IMR-90 (cell line): Measurements from ENCODE around the gene ANKIB1. TPM values are rescaled to one million over a fixed set of nuclear protein-coding genes. Genes with fewer than 3 reads are reported as not detected.

Experiments
- ATAC-seq: fragments of 200-7000 bp; cut with Tn5 transposase; 2 replicates; pipeline ENCODE4 v1.9.1; 2020; ENCODE audit warnings: low read depth, mild to moderate bottlenecking, moderate library complexity
- BruUV-seq: library from RNA; stranded (reverse); fragments of 400-500 nt; replicated peaks from 2 replicates; lab custom pipeline; 2021; lab: Mats Ljungman, UMichigan
- CTCF ChIA-PET: fragments of 300-600 bp; formaldehyde crosslinking; extraction: SDS; loops from one replicate; lab custom pipeline; 2021; ENCODE audit warnings: antibody characterized with exemption; lab: Yijun Ruan, JAX
- POLR2A ChIA-PET: fragments of 300-600 bp; sonication (Branson Sonifier 250); formaldehyde crosslinking; loops from one replicate; lab custom pipeline; 2022; ENCODE audit warnings: antibody characterized with exemption; ENCODE audit not compliant: unreplicated experiment; lab: Charles Lee
- DNase-seq: peaks from one replicate; pipeline ENCODE4 v3.0.0; 2013
- H2AFZ ChIP-seq: replicated peaks from 2 replicates; pipeline ENCODE3; 2013; ENCODE audit warnings: low read length, mild to moderate bottlenecking; ENCODE audit not compliant: poor library complexity
- H2AK5ac ChIP-seq: 2 replicates; pipeline ENCODE4 v1.6.1; 2013; ENCODE audit warnings: low read depth, low read length, inconsistent platforms
- H2AK9ac ChIP-seq: replicated peaks from 2 replicates; pipeline ENCODE3; 2013; ENCODE audit warnings: mild to moderate bottlenecking, low read depth, low read length, moderate library complexity; ENCODE audit not compliant: poor library complexity
- H2BK120ac ChIP-seq: 2 replicates; pipeline ENCODE4 v1.6.1; 2013; ENCODE audit warnings: low read depth, low read length, inconsistent platforms
- H2BK15ac ChIP-seq: 3 replicates; pipeline ENCODE4 v1.6.1; 2013; ENCODE audit warnings: low read depth, low read length, inconsistent platforms
- H2BK20ac ChIP-seq: 2 replicates; pipeline ENCODE4 v1.6.1; 2013; ENCODE audit warnings: low read depth, mild to moderate bottlenecking, inconsistent platforms, low read length, moderate library complexity
- H2BK5ac ChIP-seq: 2 replicates; pipeline ENCODE4 v1.6.1; 2013; ENCODE audit warnings: mild to moderate bottlenecking, low read depth, low read length, inconsistent platforms; ENCODE audit not compliant: poor library complexity, severe bottlenecking
- H3K14ac ChIP-seq: replicated peaks from 2 replicates; pipeline ENCODE4 v1.6.1; 2013; ENCODE audit warnings: low read depth, low read length, inconsistent platforms
- H3K18ac ChIP-seq: 2 replicates; pipeline ENCODE4 v1.6.1; 2013; ENCODE audit warnings: low read depth, low read length, control low read depth
- H3K23ac ChIP-seq: 2 replicates; pipeline ENCODE4 v1.6.1; 2013; ENCODE audit warnings: low read depth, low read length, inconsistent platforms
- H3K27ac ChIP-seq: 2 replicates; pipeline ENCODE4 v1.5.1; 2013; ENCODE audit warnings: mild to moderate bottlenecking, control low read depth, low read length; ENCODE audit not compliant: insufficient read depth
- H3K27me3 ChIP-seq: 2 replicates; pipeline ENCODE4 v1.6.1; 2013; ENCODE audit warnings: low read length; ENCODE audit not compliant: control insufficient read depth, insufficient read depth
- H3K36me3 ChIP-seq: 2 replicates; pipeline ENCODE4 v1.6.1; 2013; ENCODE audit warnings: low read length, mixed read lengths; ENCODE audit not compliant: control insufficient read depth, insufficient read depth
- H3K4ac ChIP-seq: 2 replicates; pipeline ENCODE4 v1.6.1; 2013; ENCODE audit warnings: low read depth, low read length, inconsistent platforms
- H3K4me1 ChIP-seq: 2 replicates; pipeline ENCODE4 v1.6.1; 2013; ENCODE audit warnings: low read length, mixed read lengths; ENCODE audit not compliant: control insufficient read depth, insufficient read depth
- H3K4me2 ChIP-seq: 2 replicates; pipeline ENCODE4 v1.6.1; 2013; ENCODE audit warnings: low read depth, mild to moderate bottlenecking, control low read depth, low read length, moderate library complexity
- H3K4me3 ChIP-seq: 2 replicates; pipeline ENCODE4 v1.5.1; 2013; ENCODE audit warnings: low read depth, mild to moderate bottlenecking, control low read depth, low read length, moderate library complexity; ENCODE audit not compliant: insufficient read depth
- H3K56ac ChIP-seq: 2 replicates; pipeline ENCODE4 v1.6.1; 2013; ENCODE audit warnings: low read length, inconsistent platforms; ENCODE audit not compliant: insufficient read depth; ENCODE audit errors: extremely low read depth
- H3K79me1 ChIP-seq, 2 experiments: 2 replicates each; pipeline ENCODE4 v1.6.1; 2013; ENCODE audit warnings: low read length in 2 of 2, inconsistent platforms in 1 of 2, low read depth in 1 of 2
- H3K9ac ChIP-seq: 2 replicates; pipeline ENCODE4 v1.6.1; 2013; ENCODE audit warnings: low read depth, low read length, control low read depth
- H3K9me1 ChIP-seq: 2 replicates; pipeline ENCODE4 v1.6.1; 2013; ENCODE audit warnings: low read length, inconsistent platforms; ENCODE audit not compliant: insufficient read depth
- H3K9me3 ChIP-seq: 2 replicates; pipeline ENCODE4 v1.6.1; 2013; ENCODE audit warnings: low read length; ENCODE audit not compliant: control insufficient read depth, insufficient read depth
- H4K20me1 ChIP-seq: 2 replicates; pipeline ENCODE4 v1.6.1; 2013; ENCODE audit warnings: low read length, inconsistent platforms; ENCODE audit not compliant: insufficient read depth
- H4K5ac ChIP-seq: 2 replicates; pipeline ENCODE4 v1.6.1; 2013; ENCODE audit warnings: mild to moderate bottlenecking, low read depth, low read length, control low read depth
- H4K8ac ChIP-seq, 2 experiments: 2 replicates each; pipeline ENCODE4 v1.6.1; 2013; ENCODE audit warnings: low read depth in 2 of 2, low read length in 2 of 2, control low read depth in 1 of 2, inconsistent platforms in 1 of 2
- H4K91ac ChIP-seq: 2 replicates; pipeline ENCODE4 v1.6.1; 2013; ENCODE audit warnings: low read depth, low read length, inconsistent platforms; ENCODE audit not compliant: insufficient read depth
- BHLHE40 ChIP-seq: fragments of 150-350 bp; IDR thresholded peaks from 2 replicates; pipeline ENCODE4 v1.6.1; 2016; ENCODE audit warnings: mild to moderate bottlenecking, low read depth, low read length
- CEBPB ChIP-seq: IDR thresholded peaks from 2 replicates; pipeline ENCODE4 v1.6.1; 2012; ENCODE audit warnings: low read depth, low read length, improper control_type of control experiment
- CHD1 ChIP-seq: IDR thresholded peaks from 2 replicates; pipeline ENCODE4 v1.6.1; 2012; ENCODE audit warnings: low read depth, low read length, improper control_type of control experiment
- FOS ChIP-seq: fragments of 150-350 bp; IDR thresholded peaks from 2 replicates; pipeline ENCODE4 v1.6.1; 2016; ENCODE audit warnings: low read depth, low read length
- MAFK ChIP-seq: IDR thresholded peaks from 2 replicates; pipeline ENCODE4 v1.6.1; 2012; ENCODE audit warnings: low read depth, low read length, improper control_type of control experiment
- MAZ ChIP-seq: IDR thresholded peaks from 2 replicates; pipeline ENCODE4 v1.6.1; 2012; ENCODE audit warnings: low read depth, mild to moderate bottlenecking, low read length, improper control_type of control experiment, moderate library complexity, borderline replicate concordance
- MXI1 ChIP-seq: IDR thresholded peaks from 2 replicates; pipeline ENCODE4 v1.6.1; 2012; ENCODE audit warnings: low read depth, mild to moderate bottlenecking, low read length, moderate library complexity, borderline replicate concordance
- POLR2A ChIP-seq: IDR thresholded peaks from 2 replicates; pipeline ENCODE4 v1.6.1; 2012; ENCODE audit warnings: mild to moderate bottlenecking, low read depth, low read length
- RAD21 ChIP-seq: IDR thresholded peaks from 2 replicates; pipeline ENCODE4 v1.6.1; 2012; ENCODE audit warnings: low read length, improper control_type of control experiment
- RCOR1 ChIP-seq: IDR thresholded peaks from 2 replicates; pipeline ENCODE4 v1.6.1; 2012; ENCODE audit warnings: mild to moderate bottlenecking, low read length, improper control_type of control experiment; ENCODE audit not compliant: insufficient replicate concordance
- RFX5 ChIP-seq: IDR thresholded peaks from 2 replicates; pipeline ENCODE4 v1.8.0; 2012; ENCODE audit warnings: low read depth, mild to moderate bottlenecking, low read length, moderate library complexity
- SMC3 ChIP-seq: fragments of 150-350 bp; IDR thresholded peaks from 2 replicates; pipeline ENCODE4 v1.6.1; 2016; ENCODE audit warnings: low read depth, mild to moderate bottlenecking, antibody characterized with exemption, low read length, moderate library complexity
- WGBS, 2 experiments: methylation state at CpG; one replicate each; pipeline versions ENCODE4 v1.1.5 to v1.1.7; 2013; ENCODE audit warnings: missing lambda C conversion rate in 2 of 2; ENCODE audit not compliant: insufficient read length in 1 of 2; ENCODE audit errors: extremely low coverage in 2 of 2; 5-methylcytosine and 5-hydroxymethylcytosine counted together
- dilution Hi-C: fragments of 300-500 bp; cut with HindIII; formaldehyde crosslinking; loops from one replicate; pipeline ENCODE4 v1.14.3; 2018; ENCODE audit warnings: low sequenced_read_pairs; ENCODE audit not compliant: unreplicated experiment
- in situ Hi-C: fragments of 300-500 bp; cut with MboI; formaldehyde crosslinking; loops from 3 replicates; pipeline ENCODE4 v1.14.3; 2019; ENCODE audit warnings: low sequenced_read_pairs, inconsistent platforms, mixed read lengths
- intact Hi-C: fragments of 100-400 bp; cut with micrococcal nuclease; formaldehyde crosslinking; loops from 2 replicates; pipeline ENCODE4 v1.10.0; 2022
- polyA plus RNA-seq, 3 experiments: library from polyadenylated mRNA; depleted of rRNA; stranded (reverse); fragments of >200 nt; gene quantifications; 2 replicates each; pipeline ENCODE4 v1.2.3, GENCODE V29; 2012; ENCODE audit warnings: low replicate concordance in 1 of 3
- total RNA-seq: library from RNA; depleted of rRNA; stranded (reverse); fragments of >200 nt; gene quantifications from 2 replicates; pipeline ENCODE4 v1.2.3, GENCODE V29; 2012
- TF ChIP-seq, protein P1 (sequence below): fragments of 150-350 bp; IDR thresholded peaks from 2 replicates; pipeline ENCODE4 v1.6.1; 2017; ENCODE audit warnings: mild to moderate bottlenecking, antibody characterized with exemption, low read length, low read depth

The ANKIB1 gene
- total and polyA plus RNA-seq, 2 of the 4 experiments (the other 2 are of a cell fraction) = 18.7 to 33.9 TPM

DNA sequence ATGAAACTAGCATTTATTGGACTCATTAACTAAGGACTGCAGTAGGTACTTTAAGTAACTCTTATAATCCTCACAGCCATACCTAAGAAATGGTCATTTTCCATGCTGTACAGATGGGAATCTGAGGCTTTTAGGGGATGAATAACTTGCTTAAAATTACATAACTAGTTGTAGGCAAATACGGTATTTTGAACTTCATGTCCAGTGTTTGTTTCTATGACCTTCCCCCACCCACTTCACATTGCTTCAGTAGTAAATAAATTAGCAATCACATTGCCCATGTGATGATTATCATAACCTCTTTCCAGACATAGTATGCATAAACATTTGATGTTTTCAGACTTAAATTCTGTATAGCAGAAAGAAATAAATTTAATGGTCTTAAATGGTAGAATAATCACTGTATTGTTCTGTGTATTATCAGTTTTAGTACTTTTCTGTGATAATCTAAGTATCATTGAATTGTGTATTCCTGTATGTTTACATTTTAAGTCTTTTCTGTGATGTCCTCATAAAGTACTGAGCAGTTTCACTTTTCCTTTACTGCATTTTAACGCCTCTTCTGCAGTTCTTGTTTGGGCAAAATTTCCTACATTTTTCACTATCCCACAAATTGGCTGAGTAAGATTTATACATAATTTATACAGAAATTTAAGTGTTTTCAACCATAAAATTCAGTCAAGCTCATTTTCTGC, 48.3 kb downstream of the ANKIB1 start:
- POLR2A ChIA-PET = no interaction called here
- H3K4me2 ChIP-seq = peak overlapping the region; percentile 81

More for the DNA sequence above, 48.3 kb downstream of the ANKIB1 start:
- intact Hi-C loops = no loop called here
- Histone ChIP-seq H2AK9ac (no peak overlapping the region), H2BK15ac (no peak overlapping the region), H3K23ac (no peak overlapping the region), H3K36me3 (peaks cover 3% of the 10 kb centered on the region; the same call in 1 of the 2 replicates), H4K5ac (no peak overlapping the region), H3K14ac (no peak overlapping the region), H2BK20ac (no peak overlapping the region), H3K56ac (no peak overlapping the region), H3K9me1 (no peaks in the 10 kb centered on the region), H2AFZ (no peak overlapping the region), H2BK120ac (no peak overlapping the region), H2BK5ac (no peak overlapping the region), H3K9me3 (no peaks in the 10 kb centered on the region), H3K4me3 (no peak overlapping the region), H3K79me1 (peaks cover 17 to 30% of the 10 kb centered on the region in 2 experiments), H3K4me1 (peaks cover 3% of the 10 kb centered on the region; the same call in 1 of the 2 replicates), H2AK5ac (no peak overlapping the region), H3K27ac (no peak overlapping the region), H3K27me3 (no peaks in the 10 kb centered on the region), H4K8ac (no peak overlapping the region), H3K4ac (no peak overlapping the region), H3K9ac (no peak overlapping the region), H4K91ac (no peak overlapping the region), H3K18ac (no peak overlapping the region), H4K20me1 (peaks cover 4% of the 10 kb centered on the region; the same call in 1 of the 2 replicates)
- ATAC-seq = peak; percentile 44; the same call in 1 of the 2 replicates
- CTCF ChIA-PET = no interaction called here
- no peak for TF ChIP-seq SMC3
- no peak for TF ChIP-seq CHD1
- no peak for TF ChIP-seq RCOR1
- TF ChIP-seq FOS = no peak
- TF ChIP-seq RFX5 = no peak
- TF ChIP-seq RAD21 = no peak
- no peak for TF ChIP-seq MAZ
- no peak for TF ChIP-seq BHLHE40
- no peak for TF ChIP-seq MXI1
- TF ChIP-seq, protein P1, sequence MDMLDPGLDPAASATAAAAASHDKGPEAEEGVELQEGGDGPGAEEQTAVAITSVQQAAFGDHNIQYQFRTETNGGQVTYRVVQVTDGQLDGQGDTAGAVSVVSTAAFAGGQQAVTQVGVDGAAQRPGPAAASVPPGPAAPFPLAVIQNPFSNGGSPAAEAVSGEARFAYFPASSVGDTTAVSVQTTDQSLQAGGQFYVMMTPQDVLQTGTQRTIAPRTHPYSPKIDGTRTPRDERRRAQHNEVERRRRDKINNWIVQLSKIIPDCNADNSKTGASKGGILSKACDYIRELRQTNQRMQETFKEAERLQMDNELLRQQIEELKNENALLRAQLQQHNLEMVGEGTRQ = no peak
- TF ChIP-seq POLR2A = no peak
- no peak for TF ChIP-seq CEBPB
- no peak for TF ChIP-seq MAFK
- BruUV-seq = no TSS peak
- in situ Hi-C loops = no loop called here
- peak; percentile 13 for DNase-seq
- dilution Hi-C loops = no loop called here
- no CpG with 5 or more reads among the region's 2 CpGs for WGBS, 2 experiments
